Gastroesophageal sphincter (tissue), 4 donors: ENCODE data around the gene UBE2E3. TPM values are rescaled to one million over a fixed set of nuclear protein-coding genes. Genes with fewer than 3 reads are reported as not detected.

Source experiments
- ATAC-seq: fragments of 150-250 bp; one replicate; pipeline ENCODE4 v1.9.1; 2016; ENCODE audit warnings: mild to moderate bottlenecking, moderate library complexity
- H3K27ac ChIP-seq, 4 donors: fragments of 200-600 bp; sonication (generic) in 3 of 4; 1 replicate in 3 of 4; 2 replicates in 1 of 4; pipeline ENCODE4 v1.5.1; 2016 to 2019
- H3K27me3 ChIP-seq: fragments of 200-600 bp; sonication (generic); one replicate; pipeline ENCODE4 v1.5.1; 2019
- H3K36me3 ChIP-seq, 2 donors: fragments of 200-600 bp; sonication (generic); one replicate each; pipeline ENCODE4 v1.5.1; 2019; ENCODE audit warnings: control low read depth in 1 of 2
- H3K4me1 ChIP-seq, 3 donors: fragments of 200-600 bp; sonication (generic); 1 replicate in 2 of 3; 2 replicates in 1 of 3; pipeline ENCODE4 v1.5.1; 2016 to 2019; ENCODE audit warnings: control low read depth in 2 of 3
- H3K4me3 ChIP-seq, 2 donors: fragments of 200-600 bp; sonication (generic); one replicate each; pipeline ENCODE4 v1.5.1; 2019; ENCODE audit warnings: mild to moderate bottlenecking in 1 of 2, moderate library complexity in 1 of 2
- H3K9me3 ChIP-seq, 3 donors: fragments of 200-600 bp; sonication (generic); one replicate each; pipeline ENCODE4 v1.5.1; 2017 to 2019; ENCODE audit warnings: control low read depth in 2 of 3
- EP300 ChIP-seq: sonication (generic); formaldehyde crosslinking; IDR thresholded peaks from one replicate; pipeline ENCODE4 v1.6.1; 2017; ENCODE audit warnings: antibody characterized with exemption, mild to moderate bottlenecking
- POLR2A ChIP-seq, 2 donors: fragments of 450-650 bp; IDR thresholded peaks; one replicate each; pipeline ENCODE4 v1.6.1; 2017; ENCODE audit warnings: antibody characterized with exemption in 2 of 2, mild to moderate bottlenecking in 2 of 2, moderate library complexity in 1 of 2
- POLR2AphosphoS5 ChIP-seq: sonication (generic); formaldehyde crosslinking; IDR thresholded peaks from one replicate; pipeline ENCODE4 v1.6.1; 2017; ENCODE audit warnings: antibody characterized with exemption
- WGBS, 2 donors: methylation state at CpG; one replicate each; pipeline ENCODE4 v1.1.5; 2018; ENCODE audit warnings: low coverage in 1 of 2; 5-methylcytosine and 5-hydroxymethylcytosine counted together
- total RNA-seq, 4 donors: library from RNA; depleted of rRNA; stranded (reverse); fragments of >200 nt; gene quantifications; one replicate each; pipeline ENCODE4 v1.1.0, GENCODE V29; 2016
- TF ChIP-seq, protein P1 (sequence below), 4 experiments: fragments of 200-600 bp in 2 of 4; fragments of 450-650 bp in 2 of 4; sonication (generic) in 1 of 4; IDR thresholded peaks; one replicate each; pipeline ENCODE4 v1.5.1; 2017 to 2019; ENCODE audit warnings: antibody characterized with exemption in 4 of 4, mild to moderate bottlenecking in 2 of 4, moderate library complexity in 2 of 4

The UBE2E3 gene
- total RNA-seq, 4 donors from 2014 or later = 29.9 to 53.5 (median 42.2) TPM

DNA sequence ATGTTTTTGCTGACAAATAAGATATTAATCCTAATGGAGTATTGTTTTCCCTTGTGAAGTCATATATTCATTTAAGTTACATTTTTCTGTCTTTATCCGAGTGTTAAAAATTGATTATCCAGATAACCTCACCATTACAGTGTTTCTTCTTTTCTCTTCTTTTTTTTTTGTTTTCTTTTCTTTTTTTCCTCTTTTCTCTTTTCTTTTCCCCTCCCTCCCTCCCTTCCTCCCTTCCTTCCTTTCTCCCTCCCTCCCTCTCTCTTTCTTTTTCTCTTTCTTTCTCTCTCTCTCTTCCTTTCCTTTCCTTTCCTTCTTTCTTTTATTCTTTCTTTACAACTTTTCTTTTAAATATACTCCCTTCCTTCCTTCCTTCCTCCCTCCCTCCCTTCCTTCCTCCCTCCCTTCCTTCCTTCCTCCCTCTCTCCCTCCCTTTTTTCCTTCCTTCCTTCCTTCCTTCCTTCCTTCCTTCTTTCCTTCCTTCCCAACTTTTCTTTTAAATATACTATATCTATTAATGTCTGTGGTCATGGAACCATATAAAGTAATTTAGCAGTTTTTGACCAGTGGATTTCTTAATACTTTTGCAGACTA is 40.9 kb downstream of the UBE2E3 start:
- peaks cover 0 to 6% (median 0%) of the 10 kb centered on the region in 3 donors for H3K4me1 ChIP-seq
- ATAC-seq = no peak
- no peaks in the 10 kb centered on the region for H3K27me3 ChIP-seq
- H3K9me3 ChIP-seq = no peaks in the 10 kb centered on the region
- 92 to 93% methylated on average over 1 of the region's 1 CpG for WGBS, 2 donors
- TF ChIP-seq, protein P1, sequence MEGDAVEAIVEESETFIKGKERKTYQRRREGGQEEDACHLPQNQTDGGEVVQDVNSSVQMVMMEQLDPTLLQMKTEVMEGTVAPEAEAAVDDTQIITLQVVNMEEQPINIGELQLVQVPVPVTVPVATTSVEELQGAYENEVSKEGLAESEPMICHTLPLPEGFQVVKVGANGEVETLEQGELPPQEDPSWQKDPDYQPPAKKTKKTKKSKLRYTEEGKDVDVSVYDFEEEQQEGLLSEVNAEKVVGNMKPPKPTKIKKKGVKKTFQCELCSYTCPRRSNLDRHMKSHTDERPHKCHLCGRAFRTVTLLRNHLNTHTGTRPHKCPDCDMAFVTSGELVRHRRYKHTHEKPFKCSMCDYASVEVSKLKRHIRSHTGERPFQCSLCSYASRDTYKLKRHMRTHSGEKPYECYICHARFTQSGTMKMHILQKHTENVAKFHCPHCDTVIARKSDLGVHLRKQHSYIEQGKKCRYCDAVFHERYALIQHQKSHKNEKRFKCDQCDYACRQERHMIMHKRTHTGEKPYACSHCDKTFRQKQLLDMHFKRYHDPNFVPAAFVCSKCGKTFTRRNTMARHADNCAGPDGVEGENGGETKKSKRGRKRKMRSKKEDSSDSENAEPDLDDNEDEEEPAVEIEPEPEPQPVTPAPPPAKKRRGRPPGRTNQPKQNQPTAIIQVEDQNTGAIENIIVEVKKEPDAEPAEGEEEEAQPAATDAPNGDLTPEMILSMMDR (IDR thresholded peaks at IDR 0.05) = no peak
- TF ChIP-seq POLR2AphosphoS5 (no peak), EP300 (no peak), POLR2A (IDR thresholded peaks at IDR 0.05) (no peak)
- H3K4me3 ChIP-seq = no peak overlapping the region
- H3K36me3 ChIP-seq = no peaks in the 10 kb centered on the region
- H3K27ac ChIP-seq = no peak overlapping the region

DNA sequence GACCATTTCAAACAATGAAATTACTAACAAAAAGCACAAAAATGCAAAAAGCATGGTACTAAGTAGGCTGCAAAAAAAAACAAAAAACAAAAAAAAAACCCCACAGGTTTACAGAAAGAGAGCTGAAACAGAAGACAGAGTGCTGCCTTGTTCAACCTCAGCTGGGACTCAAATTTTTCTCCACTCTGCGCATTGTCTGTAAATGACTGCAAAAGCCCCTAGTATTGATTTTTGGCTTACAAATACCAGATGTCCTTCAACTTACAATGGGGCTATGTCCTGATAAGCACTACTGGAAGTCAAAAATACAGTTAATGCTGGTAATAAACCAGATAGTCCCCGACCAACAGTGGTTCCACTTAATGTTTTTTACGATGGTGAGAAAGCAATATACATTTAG is 42.2 kb downstream of the UBE2E3 start:
- no peak overlapping the region for H3K4me3 ChIP-seq
- no peaks in the 10 kb centered on the region for H3K27me3 ChIP-seq
- TF ChIP-seq, protein P1 (IDR thresholded peaks at IDR 0.05) = no peak
- TF ChIP-seq EP300 (no peak), POLR2AphosphoS5 (no peak), POLR2A (IDR thresholded peaks at IDR 0.05) (no peak)
- H3K9me3 ChIP-seq = no peaks in the 10 kb centered on the region
- no peak for ATAC-seq
- H3K4me1 ChIP-seq = peaks cover 0 to 6% (median 0%) of the 10 kb centered on the region in 3 donors
- WGBS, 2 donors = 83 to 100% methylated on average over 3 of the region's 3 CpGs
- no peaks in the 10 kb centered on the region for H3K36me3 ChIP-seq
- H3K27ac ChIP-seq = no peak overlapping the region

DNA sequence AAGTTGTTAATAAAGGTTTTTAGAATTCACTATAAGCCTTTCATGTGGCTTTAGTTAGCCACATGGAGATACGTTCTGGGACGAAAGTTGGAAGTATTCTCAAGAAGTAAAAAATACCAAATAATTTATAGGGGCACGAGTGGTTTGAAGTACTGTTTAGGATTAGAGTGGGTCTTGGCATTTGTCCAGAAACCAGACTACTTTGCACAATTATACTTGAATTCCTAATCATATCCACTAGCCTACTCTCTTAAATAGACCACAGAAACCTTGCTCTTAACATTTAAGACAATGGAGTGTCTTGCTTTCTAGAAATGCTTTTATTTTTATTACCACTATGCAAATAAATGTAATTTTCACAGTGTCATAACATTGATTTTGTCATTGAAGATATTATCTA is 44.6 kb downstream of the UBE2E3 start:
- Histone ChIP-seq H3K36me3 (no peaks in the 10 kb centered on the region), H3K4me1 (peaks cover 0 to 6% (median 0%) of the 10 kb centered on the region in 3 donors), H3K27ac (no peak overlapping the region), H3K9me3 (no peaks in the 10 kb centered on the region), H3K4me3 (no peak overlapping the region), H3K27me3 (no peaks in the 10 kb centered on the region)
- no peak for ATAC-seq
- TF ChIP-seq POLR2AphosphoS5 (no peak), EP300 (no peak), POLR2A (IDR thresholded peaks at IDR 0.05) (no peak)
- TF ChIP-seq, protein P1 (IDR thresholded peaks at IDR 0.05) = no peak
- 12 to 24% methylated on average over 3 of the region's 3 CpGs for WGBS, 2 donors

DNA sequence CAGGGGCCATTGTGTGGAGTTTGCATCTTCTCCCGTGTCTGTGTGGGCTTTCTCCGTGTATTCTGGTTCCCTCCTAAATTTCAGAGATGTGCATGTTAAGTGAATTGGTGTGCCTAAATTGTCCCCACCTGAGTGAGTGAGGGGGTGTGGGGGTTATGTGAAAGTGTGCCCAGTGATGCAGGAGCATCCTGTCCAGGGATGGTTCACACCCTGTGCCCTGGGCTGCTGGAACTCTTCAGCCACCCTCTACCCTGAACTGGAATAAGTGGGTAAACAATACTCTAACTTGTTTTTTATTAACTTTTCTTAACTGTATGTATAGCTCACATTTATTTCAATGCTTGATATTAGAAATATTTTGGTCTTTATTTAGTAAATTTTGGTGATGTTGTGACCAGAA is 56.0 kb downstream of the UBE2E3 start:
- no peak for ATAC-seq
- Histone ChIP-seq H3K4me3 (no peak overlapping the region), H3K9me3 (no peaks in the 10 kb centered on the region), H3K36me3 (no peaks in the 10 kb centered on the region), H3K27me3 (no peaks in the 10 kb centered on the region), H3K4me1 (no peaks in the 10 kb centered on the region), H3K27ac (no peak overlapping the region)
- 81 to 100% methylated on average over 1 to 2 of the region's 2 CpGs for WGBS, 2 donors
- no peak for TF ChIP-seq POLR2A (IDR thresholded peaks at IDR 0.05)
- TF ChIP-seq EP300 = no peak
- no peak for TF ChIP-seq POLR2AphosphoS5
- TF ChIP-seq, protein P1 (IDR thresholded peaks at IDR 0.05) = no peak

DNA sequence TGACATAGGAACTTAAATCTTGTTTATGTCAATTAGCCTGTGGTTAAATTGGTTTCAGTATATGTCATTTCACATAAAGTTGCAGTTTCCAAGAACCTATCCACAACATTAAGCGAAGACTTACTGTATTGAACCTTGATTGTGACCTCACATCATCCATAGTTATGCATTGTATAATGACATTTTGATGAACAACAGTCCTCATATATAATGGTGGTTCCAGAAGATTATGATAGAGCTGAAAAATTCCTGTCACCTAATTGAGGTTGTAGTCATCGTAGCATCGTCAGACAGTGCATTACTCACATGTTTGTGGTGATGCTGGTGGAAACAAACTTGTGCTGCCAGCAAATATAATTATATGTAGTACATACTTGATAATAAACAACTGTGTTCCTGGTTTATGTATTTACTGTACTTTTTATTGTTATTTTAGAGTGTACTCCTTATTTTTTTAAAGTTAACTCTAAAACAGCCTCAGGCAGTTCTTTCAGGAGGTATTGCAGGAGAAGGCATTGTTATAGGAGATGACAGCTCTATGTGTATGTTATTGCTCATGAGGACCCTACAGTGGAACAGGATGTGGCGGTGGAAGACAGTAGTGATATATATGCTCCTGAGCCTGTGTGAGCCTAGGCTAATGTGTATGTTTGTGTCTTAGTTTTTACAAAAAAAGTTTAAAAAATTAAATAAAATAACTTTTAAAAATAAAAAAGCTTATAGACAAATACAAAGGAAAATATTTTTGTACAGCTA is 56.6 kb downstream of the UBE2E3 start:
- WGBS, 2 donors = 85 to 87% methylated on average over 4 of the region's 4 CpGs
- H3K4me1 ChIP-seq = no peaks in the 10 kb centered on the region

More for the DNA sequence above, 56.6 kb downstream of the UBE2E3 start:
- TF ChIP-seq EP300 = no peak
- no peak for TF ChIP-seq POLR2A (IDR thresholded peaks at IDR 0.05)
- no peak for TF ChIP-seq POLR2AphosphoS5
- TF ChIP-seq, protein P1 (IDR thresholded peaks at IDR 0.05) = no peak
- ATAC-seq = no peak
- Histone ChIP-seq H3K9me3 (no peaks in the 10 kb centered on the region), H3K27me3 (no peaks in the 10 kb centered on the region), H3K4me3 (no peak overlapping the region), H3K36me3 (no peaks in the 10 kb centered on the region), H3K27ac (no peak overlapping the region)
